C4-2B (cell line): ENCODE results near the gene HIRA.

Experiments
- CTCF ChIP-seq: fragments of 450-650 bp; conservative IDR thresholded peaks from 2 replicates; pipeline ENCODE4 v1.5.1; 2017; ENCODE audit warnings: mild to moderate bottlenecking
- ZFX ChIP-seq: fragments of 450-650 bp; IDR thresholded peaks from 2 replicates; pipeline ENCODE4 v1.6.1; 2017

GRCh38 chr22:19290400-19291217 is 140.9 kb downstream of the HIRA start:
- no peak for TF ChIP-seq CTCF
- no peak for TF ChIP-seq ZFX
